GM12892 (cell line): ENCODE results near the gene ADARB2.

Experiments used
- POLR2A ChIP-seq: IDR thresholded peaks from 2 replicates; pipeline ENCODE4 v1.6.1; 2011; ENCODE audit warnings: low read depth, low read length, control low read depth
- POLR2AphosphoS5 ChIP-seq: IDR thresholded peaks from 2 replicates; pipeline ENCODE4 v1.6.1; 2011; ENCODE audit warnings: low read depth, low read length, control low read depth

GRCh38 chr10:1291178-1292090 is 445.9 kb downstream of the ADARB2 start:
- no peak for TF ChIP-seq POLR2AphosphoS5
- TF ChIP-seq POLR2A: no peak
